GM23248 (cell line): Measurements from ENCODE around the gene PTPN1. TPM values are rescaled to one million over a fixed set of nuclear protein-coding genes. Genes with fewer than 3 reads are reported as not detected.

Experiments used
- DNase-seq: peaks from one replicate; pipeline ENCODE4 v3.0.0-alpha.2; 2015
- H2AFZ ChIP-seq: fragments of 200-600 bp; sonication (generic); 2 replicates; pipeline ENCODE4 v1.6.1; 2016; ENCODE audit warnings: antibody characterized with exemption
- H3F3A ChIP-seq: fragments of 200-600 bp; sonication (generic); 2 replicates; pipeline ENCODE4 v1.6.1; 2016; ENCODE audit warnings: mild to moderate bottlenecking, antibody characterized with exemption, mixed run types; ENCODE audit not compliant: insufficient read depth
- H3K27ac ChIP-seq: fragments of 200-600 bp; sonication (generic); 2 replicates; pipeline ENCODE4 v1.5.1; 2016; ENCODE audit warnings: mild to moderate bottlenecking
- H3K27me3 ChIP-seq: fragments of 200-600 bp; sonication (generic); replicated peaks from 2 replicates; pipeline ENCODE4 v1.6.1; 2016; ENCODE audit warnings: mild to moderate bottlenecking; ENCODE audit not compliant: insufficient read depth
- H3K36me3 ChIP-seq: fragments of 200-600 bp; sonication (generic); 2 replicates; pipeline ENCODE4 v1.6.1; 2016; ENCODE audit warnings: low read depth, mild to moderate bottlenecking
- H3K4me1 ChIP-seq: fragments of 200-600 bp; sonication (generic); 2 replicates; pipeline ENCODE4 v1.6.1; 2016; ENCODE audit warnings: mild to moderate bottlenecking; ENCODE audit not compliant: insufficient read depth
- H3K4me2 ChIP-seq: fragments of 200-600 bp; sonication (generic); one replicate; pipeline ENCODE4 v1.6.1; 2016; ENCODE audit warnings: mild to moderate bottlenecking; ENCODE audit not compliant: unreplicated experiment
- H3K4me3 ChIP-seq: fragments of 200-600 bp; sonication (generic); 2 replicates; pipeline ENCODE4 v1.5.1; 2016; ENCODE audit warnings: mild to moderate bottlenecking
- H3K79me2 ChIP-seq: fragments of 200-600 bp; sonication (generic); 2 replicates; pipeline ENCODE4 v1.6.1; 2016; ENCODE audit warnings: mild to moderate bottlenecking; ENCODE audit not compliant: insufficient read depth
- H3K9ac ChIP-seq: fragments of 200-600 bp; sonication (generic); 2 replicates; pipeline ENCODE4 v1.6.1; 2016; ENCODE audit warnings: mild to moderate bottlenecking
- H3K9me2 ChIP-seq: fragments of 200-600 bp; sonication (generic); 2 replicates; pipeline ENCODE4 v1.6.1; 2016; ENCODE audit warnings: mixed run types, mild to moderate bottlenecking, moderate library complexity; ENCODE audit not compliant: insufficient read depth
- H3K9me3 ChIP-seq: fragments of 200-600 bp; sonication (generic); one replicate; pipeline ENCODE4 v1.6.1; 2017; ENCODE audit warnings: low read depth
- H4K20me1 ChIP-seq: fragments of 200-600 bp; sonication (generic); 2 replicates; pipeline ENCODE4 v1.6.0; 2016; ENCODE audit not compliant: insufficient read depth
- EZH2 ChIP-seq: fragments of 200-600 bp; sonication (generic); IDR thresholded peaks from 2 replicates; pipeline ENCODE4 v1.6.1; 2018; ENCODE audit warnings: antibody characterized with exemption, mild to moderate bottlenecking; ENCODE audit not compliant: insufficient read depth, poor library complexity, severe bottlenecking
- EZH2phosphoT487 ChIP-seq: fragments of 200-600 bp; sonication (generic); IDR thresholded peaks from 2 replicates; pipeline ENCODE4 v1.6.1; 2018; ENCODE audit warnings: antibody characterized with exemption, moderate library complexity, mild to moderate bottlenecking, low read depth; ENCODE audit not compliant: insufficient read depth
- WGBS, 2 experiments: methylation state at CpG; one replicate each; pipeline ENCODE4 v1.1.6; 2015 to 2017; ENCODE audit warnings: low lambda C conversion rate in 2 of 2, low coverage in 1 of 2; ENCODE audit errors: missing lambda C conversion rate in 2 of 2; 5-methylcytosine and 5-hydroxymethylcytosine counted together
- in situ Hi-C: fragments of 300-500 bp; cut with MboI; formaldehyde crosslinking; loops from 2 replicates; pipeline ENCODE4 v1.15.0; 2020
- polyA plus RNA-seq: library from polyadenylated mRNA; unstranded; fragments of >200 nt; fragmentation: Nextera tagmentation; extraction: Ambion mirVana; gene quantifications from 2 replicates; pipeline ENCODE4 v1.2.1, GENCODE V29; 2016
- total RNA-seq: library from RNA; depleted of rRNA; stranded (reverse); fragments of >200 nt; shearing (Covaris generic); gene quantifications from 2 replicates; pipeline ENCODE4 v1.2.3, GENCODE V29; 2014

The PTPN1 gene
- total and polyA plus RNA-seq, 2 experiments from 2014 or later, result 18.9 to 22.8 TPM

GRCh38 chr20:50611128-50611810 is 101.1 kb downstream of the PTPN1 start:
- in situ Hi-C loops, result no loop called here
- H3K27ac ChIP-seq, result no peak overlapping the region
- H4K20me1 ChIP-seq, result no peaks in the 10 kb centered on the region
- peak overlapping the region; percentile 28; the same call in 1 of the 2 replicates for H2AFZ ChIP-seq
- no peak overlapping the region for H3K4me2 ChIP-seq
- 0 out of 2 replicates have a peak, but pooled peaks cover 8% of the 10 kb centered on the region for H3K4me1 ChIP-seq
- H3K9me2 ChIP-seq, result no peaks in the 10 kb centered on the region
- H3K9ac ChIP-seq, result no peak overlapping the region
- no peak overlapping the region for H3K4me3 ChIP-seq
- TF ChIP-seq EZH2 (no peak), EZH2phosphoT487 (no peak)
- no peaks in the 10 kb centered on the region for H3F3A ChIP-seq
- H3K9me3 ChIP-seq, result no peaks in the 10 kb centered on the region
- H3K79me2 ChIP-seq, result no peaks in the 10 kb centered on the region
- H3K27me3 ChIP-seq, result no peaks in the 10 kb centered on the region
- H3K36me3 ChIP-seq, result no peaks in the 10 kb centered on the region
- 55 to 56% methylated on average over 15 of the region's 15 CpGs for WGBS, 2 experiments
- peak; percentile 80 for DNase-seq

GRCh38 chr20:50613438-50614169 is 103.4 kb downstream of the PTPN1 start:
- Histone ChIP-seq H3K4me2 (no peak overlapping the region), H3F3A (no peaks in the 10 kb centered on the region), H4K20me1 (no peaks in the 10 kb centered on the region), H3K36me3 (no peaks in the 10 kb centered on the region), H3K79me2 (no peaks in the 10 kb centered on the region), H3K27ac (no peak overlapping the region), H3K9me2 (no peaks in the 10 kb centered on the region), H3K4me3 (no peak overlapping the region), H2AFZ (no peak overlapping the region), H3K27me3 (no peaks in the 10 kb centered on the region), H3K9me3 (no peaks in the 10 kb centered on the region), H3K4me1 (0 out of 2 replicates have a peak, but pooled peaks cover 8% of the 10 kb centered on the region), H3K9ac (no peak overlapping the region)
- DNase-seq, result no peak
- in situ Hi-C loops, result no loop called here
- 93% methylated on average over 14 to 15 of the region's 15 CpGs for WGBS, 2 experiments
- TF ChIP-seq EZH2phosphoT487, result no peak
- no peak for TF ChIP-seq EZH2

- Histone ChIP-seq H3K4me3 (no peak overlapping the region), H3K4me2 (no peak overlapping the region), H3K9me2 (no peaks in the 10 kb centered on the region), H3K4me1 (0 out of 2 replicates have a peak, but pooled peaks cover 8% of the 10 kb centered on the region), H3F3A (no peaks in the 10 kb centered on the region), H4K20me1 (no peaks in the 10 kb centered on the region), H3K9ac (no peak overlapping the region), H3K27me3 (no peaks in the 10 kb centered on the region), H3K36me3 (no peaks in the 10 kb centered on the region), H3K9me3 (no peaks in the 10 kb centered on the region), H3K79me2 (no peaks in the 10 kb centered on the region), H3K27ac (no peak overlapping the region), H2AFZ (no peak overlapping the region)
- in situ Hi-C loops, result no loop called here
- 84 to 85% methylated on average over 6 of the region's 6 CpGs for WGBS, 2 experiments
- TF ChIP-seq EZH2 (no peak), EZH2phosphoT487 (no peak)
- no peak for DNase-seq
These were observed 105.2 kb downstream of the PTPN1 start for GRCh38 chr20:50615407-50615806.

- H4K20me1 ChIP-seq, result no peaks in the 10 kb centered on the region
- H3K9me2 ChIP-seq, result no peaks in the 10 kb centered on the region
- TF ChIP-seq EZH2phosphoT487 (no peak), EZH2 (no peak)
- no peaks in the 10 kb centered on the region for H3K36me3 ChIP-seq
- no peak overlapping the region for H3K9ac ChIP-seq
- DNase-seq, result no peak
- in situ Hi-C loops, result no loop called here
- no peak overlapping the region for H2AFZ ChIP-seq
- WGBS, 2 experiments, result 91% methylated on average over 5 of the region's 5 CpGs
- no peak overlapping the region for H3K27ac ChIP-seq
- H3K4me2 ChIP-seq, result no peak overlapping the region
- H3K4me1 ChIP-seq, result no peaks in the 10 kb centered on the region
- H3K4me3 ChIP-seq, result no peak overlapping the region
- no peaks in the 10 kb centered on the region for H3K79me2 ChIP-seq
- no peaks in the 10 kb centered on the region for H3K9me3 ChIP-seq
- no peaks in the 10 kb centered on the region for H3K27me3 ChIP-seq
- no peaks in the 10 kb centered on the region for H3F3A ChIP-seq
These were observed 106.8 kb downstream of the PTPN1 start for GRCh38 chr20:50617022-50617421.
